H1 (cell line): Measurements from ENCODE around the gene PRIMPOL. TPM values are rescaled to one million over a fixed set of nuclear protein-coding genes. Genes with fewer than 3 reads are reported as not detected.
"Not testable (repeated sequence)": the region's sequence is repeated elsewhere in the genome, so short reads cannot be mapped to it uniquely, and the experiment has no call there.

Source experiments
- CTCF ChIA-PET: fragments of 300-600 bp; sonication (Branson Sonifier 250); formaldehyde crosslinking; loops from one replicate; lab custom pipeline; 2021; ENCODE audit not compliant: partially characterized antibody; lab: Charles Lee
- POLR2A ChIA-PET: fragments of 300-600 bp; sonication (Branson Sonifier 250); formaldehyde crosslinking; loops from one replicate; lab custom pipeline; 2021; ENCODE audit warnings: inconsistent platforms; ENCODE audit not compliant: partially characterized antibody; lab: Charles Lee
- DNase-seq, 2 experiments: peaks; one replicate each; pipeline versions ENCODE4 v3.0.0 to v3.0.0-alpha.2; 2010 to 2022; ENCODE audit warnings: low spot score in 2 of 2, low read depth in 1 of 2, mixed read lengths in 1 of 2
- FAIRE-seq: peaks from 2 replicates; lab custom pipeline; 2011; peaks lifted over from hg19 to GRCh38; lab: Jason Lieb, UNC
- H2AFZ ChIP-seq: 2 replicates; pipeline ENCODE4 v1.8.1; 2012; ENCODE audit warnings: low read length, inconsistent platforms
- H2AK5ac ChIP-seq: 2 replicates; pipeline ENCODE4 v1.6.1; 2013; ENCODE audit warnings: low read depth, low read length
- H2BK120ac ChIP-seq: replicated peaks from 2 replicates; pipeline ENCODE3; 2013; ENCODE audit warnings: low read depth, low read length, inconsistent platforms
- H2BK12ac ChIP-seq: 2 replicates; pipeline ENCODE4 v1.6.1; 2013; ENCODE audit warnings: low read depth, low read length
- H2BK15ac ChIP-seq: 2 replicates; pipeline ENCODE4 v1.6.1; 2013; ENCODE audit warnings: low read length
- H2BK20ac ChIP-seq: 2 replicates; pipeline ENCODE4 v1.6.1; 2013; ENCODE audit warnings: low read length
- H2BK5ac ChIP-seq: 2 replicates; pipeline ENCODE4 v1.6.1; 2013; ENCODE audit warnings: low read depth, low read length
- H3K14ac ChIP-seq: 2 replicates; pipeline ENCODE4 v1.6.1; 2013; ENCODE audit warnings: inconsistent platforms; ENCODE audit not compliant: insufficient read length
- H3K18ac ChIP-seq: 2 replicates; pipeline ENCODE4 v1.6.1; 2013; ENCODE audit warnings: low read length; ENCODE audit errors: extremely low read depth
- H3K23ac ChIP-seq: 2 replicates; pipeline ENCODE4 v1.6.1; 2013; ENCODE audit warnings: inconsistent platforms; ENCODE audit not compliant: insufficient read length
- H3K23me2 ChIP-seq: 2 replicates; pipeline ENCODE4 v1.6.1; 2013; ENCODE audit warnings: low read depth, low read length
- H3K27ac ChIP-seq: 2 replicates; pipeline ENCODE4 v1.6.1; 2011; ENCODE audit warnings: low read depth, low read length, inconsistent platforms
- H3K27me3 ChIP-seq, 4 experiments: replicated peaks in 1 of 4; 1 replicate in 1 of 4; 2 replicates in 3 of 4; pipeline versions ENCODE4 v1.6.1 to v1.8.1; 2011 to 2013; ENCODE audit warnings: low read length in 3 of 4, mild to moderate bottlenecking in 3 of 4, inconsistent platforms in 2 of 4, mixed read lengths in 2 of 4, moderate library complexity in 1 of 4; ENCODE audit not compliant: control insufficient read depth in 3 of 4, insufficient read depth in 3 of 4; ENCODE audit errors: extremely low read depth in 1 of 4
- H3K36me3 ChIP-seq, 4 experiments: 2 replicates each; pipeline versions ENCODE4 v1.6.1 to v1.8.1; 2011 to 2013; ENCODE audit warnings: mild to moderate bottlenecking in 4 of 4, low read length in 3 of 4, moderate library complexity in 2 of 4, control low read depth in 1 of 4, inconsistent platforms in 1 of 4; ENCODE audit not compliant: insufficient read depth in 4 of 4, control insufficient read depth in 2 of 4
- H3K4ac ChIP-seq: replicated peaks from 2 replicates; pipeline ENCODE3; 2013; ENCODE audit warnings: low read length, low read depth, mixed read lengths, inconsistent platforms; ENCODE audit not compliant: insufficient read length
- H3K4me1 ChIP-seq, 4 experiments: replicated peaks in 1 of 4; 1 replicate in 1 of 4; 2 replicates in 3 of 4; pipeline versions ENCODE4 v1.6.1 to v1.8.1; 2011 to 2013; ENCODE audit warnings: low read length in 3 of 4, inconsistent platforms in 2 of 4, mixed read lengths in 1 of 4; ENCODE audit not compliant: insufficient read depth in 4 of 4, control insufficient read depth in 3 of 4
- H3K4me2 ChIP-seq, 2 experiments: 2 replicates each; pipeline versions ENCODE4 v1.6.1 to v1.8.1; 2011 to 2013; ENCODE audit warnings: low read depth in 2 of 2, low read length in 2 of 2, control low read depth in 1 of 2, inconsistent platforms in 1 of 2, mild to moderate bottlenecking in 1 of 2; ENCODE audit not compliant: insufficient read depth in 1 of 2
- H3K4me3 ChIP-seq, 4 experiments: fragments of 200-600, 300-600 bp in 1 of 4; sonication (generic), shearing (Covaris generic), sonication (Bioruptor Twin) in 1 of 4; 2 replicates each; pipeline versions ENCODE4 v1.5.1 to v1.8.1; 2011 to 2016; ENCODE audit warnings: low read length in 4 of 4, low read depth in 3 of 4, control low read depth in 2 of 4, inconsistent platforms in 2 of 4, mild to moderate bottlenecking in 2 of 4, mixed read lengths in 1 of 4, moderate library complexity in 1 of 4; ENCODE audit not compliant: insufficient read depth in 2 of 4; ENCODE audit errors: extremely low read depth in 1 of 4
- H3K56ac ChIP-seq: replicated peaks from 2 replicates; pipeline ENCODE3; 2013; ENCODE audit warnings: low read depth, mild to moderate bottlenecking, mixed read lengths, low read length, inconsistent platforms; ENCODE audit not compliant: insufficient read length
- H3K79me1 ChIP-seq: 2 replicates; pipeline ENCODE4 v1.6.1; 2013; ENCODE audit warnings: low read depth, low read length, control low read depth
- H3K79me2 ChIP-seq, 2 experiments: 2 replicates each; pipeline versions ENCODE4 v1.6.1 to v1.8.1; 2012 to 2013; ENCODE audit warnings: low read length in 2 of 2, mild to moderate bottlenecking in 2 of 2, inconsistent platforms in 1 of 2; ENCODE audit not compliant: insufficient read depth in 2 of 2, control insufficient read depth in 1 of 2
- H3K9ac ChIP-seq, 4 experiments: replicated peaks in 1 of 4; 1 replicate in 1 of 4; 2 replicates in 3 of 4; pipeline versions ENCODE4 v1.6.1 to v1.8.1; 2011 to 2013; ENCODE audit warnings: low read depth in 3 of 4, low read length in 3 of 4, control low read depth in 2 of 4, mild to moderate bottlenecking in 2 of 4, moderate library complexity in 2 of 4, inconsistent platforms in 1 of 4; ENCODE audit errors: extremely low read depth in 1 of 4
- H3K9me3 ChIP-seq, 2 experiments: 2 replicates each; pipeline versions ENCODE4 v1.6.1 to v1.8.1; 2012 to 2013; ENCODE audit warnings: mild to moderate bottlenecking in 2 of 2, moderate library complexity in 2 of 2, control low read depth in 1 of 2, inconsistent platforms in 1 of 2, low read depth in 1 of 2, low read length in 1 of 2, mixed read lengths in 1 of 2; ENCODE audit not compliant: insufficient read depth in 2 of 2
- H4K20me1 ChIP-seq, 2 experiments: replicated peaks in 1 of 2; 2 replicates each; pipeline versions ENCODE3 to v1.8.1; 2011 to 2013; ENCODE audit warnings: inconsistent platforms in 2 of 2, low read length in 2 of 2, mild to moderate bottlenecking in 1 of 2; ENCODE audit not compliant: insufficient read depth in 2 of 2, control insufficient read depth in 1 of 2
- H4K5ac ChIP-seq: 2 replicates; pipeline ENCODE4 v1.6.1; 2013; ENCODE audit warnings: low read length, low read depth, mixed read lengths, inconsistent platforms; ENCODE audit not compliant: insufficient read length
- H4K8ac ChIP-seq: 2 replicates; pipeline ENCODE4 v1.8.0; 2013; ENCODE audit warnings: mild to moderate bottlenecking, moderate library complexity, low read length, inconsistent platforms; ENCODE audit not compliant: insufficient read depth; ENCODE audit errors: extremely low read depth
- H4K91ac ChIP-seq: replicated peaks from 2 replicates; pipeline ENCODE3; 2013; ENCODE audit warnings: low read length, mixed read lengths, inconsistent platforms; ENCODE audit not compliant: insufficient read length
- WGBS, 2 experiments: shearing (Covaris generic) in 1 of 2; methylation state at CpG; one replicate each; pipeline versions ENCODE4 v1.1.6 to v1.1.7; 2013 to 2015; ENCODE audit warnings: low lambda C conversion rate in 2 of 2, mixed read lengths in 2 of 2, inconsistent platforms in 1 of 2, low coverage in 1 of 2, missing lambda C conversion rate in 1 of 2; ENCODE audit not compliant: insufficient replicate concordance in 2 of 2, insufficient coverage in 1 of 2, insufficient read length in 1 of 2; ENCODE audit errors: extremely low coverage in 1 of 2, missing lambda C conversion rate in 1 of 2; 5-methylcytosine and 5-hydroxymethylcytosine counted together
- polyA plus RNA-seq, 7 experiments: library from polyadenylated mRNA; depleted of rRNA in 3 of 7; stranded (reverse) in 5 of 7; unstranded in 2 of 7; fragments of >200 nt in 5 of 7; fragments of 200-250 nt in 2 of 7; gene quantifications; 1 replicate in 5 of 7; 2 replicates in 1 of 7; 4 replicates in 1 of 7; pipeline versions ENCODE4 v1.2.1 to v1.2.3, GENCODE V29; 2011 to 2013; ENCODE audit warnings: missing spikeins in 2 of 7, mixed read lengths in 2 of 7
- total RNA-seq: library from RNA; stranded (reverse); fragmentation: NEBNext Ultra II Directional; extraction: Animal tissue kit (Norgen Biotek cat#: 25700); gene quantifications from 2 replicates; pipeline ENCODE4 v1.2.1, GENCODE V29; 2021

Gene PRIMPOL
- total and polyA plus RNA-seq, 2 of the 8 experiments (the other 6 are each of a cell fraction or from before 2014, with no cell fraction given) = 4.4 to 6.7 TPM

DNA sequence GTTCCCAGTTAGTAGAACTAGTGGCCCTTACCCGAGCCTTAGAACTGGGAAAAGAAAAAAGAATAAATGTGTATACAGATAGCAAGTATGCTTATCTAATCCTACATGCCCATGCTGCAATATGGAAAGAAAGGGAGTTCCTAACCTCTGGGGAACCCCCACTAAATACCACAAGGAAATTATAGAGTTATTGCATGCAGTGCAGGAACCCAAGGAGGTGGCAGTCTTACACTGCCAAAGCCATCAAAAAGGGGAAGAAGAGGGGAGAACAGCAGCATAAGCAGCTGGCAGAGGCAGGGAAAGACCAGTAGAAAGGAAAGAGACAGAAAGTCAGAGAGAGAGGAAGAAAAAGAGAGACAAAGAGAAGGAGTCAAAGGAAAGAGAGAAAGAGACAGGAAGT lies 90.0 kb downstream of the PRIMPOL start:
- H3K23ac ChIP-seq, H2BK12ac ChIP-seq, H3K4me3 ChIP-seq, POLR2A ChIA-PET, H3K18ac ChIP-seq, H4K5ac ChIP-seq, H3K14ac ChIP-seq, H2BK20ac ChIP-seq, H4K20me1 ChIP-seq, H4K91ac ChIP-seq, H2AK5ac ChIP-seq, H2BK5ac ChIP-seq, FAIRE-seq, H2BK15ac ChIP-seq, H2BK120ac ChIP-seq, H3K36me3 ChIP-seq, H3K4me1 ChIP-seq, CTCF ChIA-PET, H3K79me1 ChIP-seq, H3K4me2 ChIP-seq, H3K23me2 ChIP-seq, DNase-seq, H3K9ac ChIP-seq, H3K4ac ChIP-seq, H3K56ac ChIP-seq, H2AFZ ChIP-seq, H3K27me3 ChIP-seq, H3K27ac ChIP-seq, H4K8ac ChIP-seq, H3K79me2 ChIP-seq: not testable (repeated sequence)
- H3K9me3 ChIP-seq = peaks cover 16% of the 10 kb centered on the region in 2 experiments
- 92% methylated on average over 1 of the region's 1 CpG; no CpG with 5 or more reads in 1 of the 2 experiments for WGBS, 2 experiments
